ENCODE data around the gene SORD.
"Not testable (repeated sequence)": the region's sequence is repeated elsewhere in the genome, so short reads cannot be mapped to it uniquely, and the experiment has no call there.

SORD gene

DNA sequence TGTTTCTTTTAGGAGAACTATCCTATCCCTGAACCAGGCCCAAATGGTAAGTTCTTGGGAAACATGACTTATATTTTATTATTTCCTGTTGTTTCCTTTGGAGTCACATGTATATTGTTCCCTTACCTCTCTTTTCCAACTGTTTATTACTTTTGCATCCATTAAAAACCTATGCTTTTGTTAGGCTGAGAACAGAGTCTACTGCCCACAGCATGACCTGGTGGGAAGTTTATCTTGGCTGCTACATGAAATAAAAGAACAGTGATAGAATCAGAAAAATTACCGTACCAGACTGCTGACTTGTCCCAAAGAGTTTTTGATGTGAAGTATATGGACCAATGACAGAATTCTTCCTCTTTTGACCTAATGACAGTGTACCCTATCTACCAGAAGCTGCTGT lies 17.4 kb downstream of the SORD start:
- not testable (repeated sequence) for H3K27ac ChIP-seq (ENCODE audit: low read depth, low read length); H3K4me1 ChIP-seq (ENCODE audit: control insufficient read depth, insufficient read depth, low read length, unreplicated experiment); H2AFZ ChIP-seq (ENCODE audit: low read length, unreplicated experiment); H3K36me3 ChIP-seq (ENCODE audit: insufficient read depth, low read length); H3K79me2 ChIP-seq (ENCODE audit: control insufficient read depth, insufficient read depth, low read length, unreplicated experiment); H3K4me3 ChIP-seq (ENCODE audit: low read depth, low read length); H3K27me3 ChIP-seq (ENCODE audit: insufficient read depth, low read length)

DNA sequence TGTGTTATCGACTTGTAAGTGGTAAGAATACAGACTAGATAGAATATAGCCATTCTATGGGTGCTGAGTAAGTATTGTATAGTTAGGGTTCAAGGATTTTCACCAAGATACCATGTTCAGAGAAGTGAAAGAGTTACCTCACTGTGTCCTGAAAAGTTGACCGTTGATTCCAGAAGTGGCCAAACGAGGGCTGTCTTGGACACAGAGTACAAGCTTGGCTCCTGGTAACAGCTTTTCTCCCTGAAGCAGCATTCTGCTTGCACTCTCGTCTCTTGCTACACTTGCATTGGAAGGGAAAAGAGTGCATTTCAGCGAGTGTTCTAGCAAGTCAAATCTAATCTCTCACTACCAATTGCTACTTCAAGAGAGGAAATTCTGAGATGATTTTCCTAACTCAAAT lies 18.5 kb downstream of the SORD start:
- not testable (repeated sequence) for H3K36me3 ChIP-seq (ENCODE audit: insufficient read depth, low read length); H2AFZ ChIP-seq (ENCODE audit: low read length, unreplicated experiment); H3K79me2 ChIP-seq (ENCODE audit: control insufficient read depth, insufficient read depth, low read length, unreplicated experiment); H3K4me3 ChIP-seq (ENCODE audit: low read depth, low read length); H3K27me3 ChIP-seq (ENCODE audit: insufficient read depth, low read length); H3K4me1 ChIP-seq (ENCODE audit: control insufficient read depth, insufficient read depth, low read length, unreplicated experiment); H3K27ac ChIP-seq (ENCODE audit: low read depth, low read length)

DNA sequence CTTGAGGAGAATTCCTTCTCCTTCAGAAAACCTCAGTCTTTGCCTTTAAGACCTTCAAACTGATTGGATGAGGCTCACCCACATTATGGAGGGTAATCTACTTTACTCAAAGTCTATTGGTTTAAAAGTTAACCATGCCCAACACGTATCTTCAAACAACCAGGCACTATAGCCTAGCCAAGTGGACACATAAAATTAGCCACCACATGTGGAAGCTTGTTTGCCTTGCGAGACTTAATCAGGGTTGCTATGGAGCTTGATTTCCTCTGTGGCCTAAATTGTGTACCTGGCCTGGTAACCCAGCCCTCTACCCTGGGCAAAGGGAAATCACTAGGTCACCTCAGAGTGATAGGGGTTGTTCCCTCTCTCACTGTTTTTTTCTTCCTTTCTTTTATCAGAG lies 19.9 kb downstream of the SORD start:
- not testable (repeated sequence) for H2AFZ ChIP-seq (ENCODE audit: low read length, unreplicated experiment); H3K79me2 ChIP-seq (ENCODE audit: control insufficient read depth, insufficient read depth, low read length, unreplicated experiment); H3K4me3 ChIP-seq (ENCODE audit: low read depth, low read length); H3K4me1 ChIP-seq (ENCODE audit: control insufficient read depth, insufficient read depth, low read length, unreplicated experiment); H3K36me3 ChIP-seq (ENCODE audit: insufficient read depth, low read length); H3K27ac ChIP-seq (ENCODE audit: low read depth, low read length); H3K27me3 ChIP-seq (ENCODE audit: insufficient read depth, low read length)

DNA sequence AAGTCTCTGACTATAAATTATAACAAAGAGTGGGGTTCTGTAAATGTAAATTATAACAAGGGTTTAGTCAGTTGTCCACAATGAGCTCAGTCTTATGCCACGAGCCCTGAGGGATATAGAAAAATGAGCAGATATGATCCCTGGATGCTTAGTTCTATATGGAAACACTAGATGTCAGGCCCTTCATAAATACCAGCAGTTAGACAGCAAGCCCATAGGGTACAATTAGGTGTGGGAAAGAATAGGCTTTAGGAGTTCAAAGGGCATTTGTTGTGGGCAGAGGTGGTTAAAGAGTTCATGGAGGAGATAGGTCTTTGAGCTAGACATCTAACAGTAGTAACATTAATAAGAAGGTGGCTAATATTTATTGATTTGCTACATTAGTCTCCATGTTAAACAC lies 21.3 kb downstream of the SORD start:
- H3K36me3 ChIP-seq (ENCODE audit: insufficient read depth, low read length); H3K79me2 ChIP-seq (ENCODE audit: control insufficient read depth, insufficient read depth, low read length, unreplicated experiment): not testable (repeated sequence)

DNA sequence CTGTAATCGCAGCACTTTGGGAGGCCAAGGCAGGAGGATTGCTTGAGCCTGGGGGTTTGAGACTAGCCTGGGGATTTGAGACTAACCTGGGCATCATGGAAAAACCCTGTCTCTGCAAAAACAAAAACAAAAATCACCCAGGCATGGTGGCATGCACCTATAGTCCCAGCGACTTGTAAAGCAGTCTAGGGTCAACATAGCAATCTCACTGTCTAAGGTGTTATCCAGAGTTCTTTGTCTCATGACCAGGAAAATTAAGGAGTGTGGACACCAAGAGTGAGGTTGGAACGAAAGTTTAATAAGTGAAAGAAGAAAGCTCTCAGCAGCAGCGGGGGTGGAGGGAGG lies 25.4 kb downstream of the SORD start:
- H3K79me2 ChIP-seq (ENCODE audit: control insufficient read depth, insufficient read depth, low read length, unreplicated experiment); H3K27ac ChIP-seq (ENCODE audit: low read depth, low read length); H3K27me3 ChIP-seq (ENCODE audit: insufficient read depth, low read length); H3K4me1 ChIP-seq (ENCODE audit: control insufficient read depth, insufficient read depth, low read length, unreplicated experiment); H3K4me3 ChIP-seq (ENCODE audit: low read depth, low read length); H2AFZ ChIP-seq (ENCODE audit: low read length, unreplicated experiment): not testable (repeated sequence)
- peaks cover 33% of the 10 kb centered on the region for H3K36me3 ChIP-seq (ENCODE audit: insufficient read depth, low read length)

More for the DNA sequence above, 21.3 kb downstream of the SORD start:
- H3K27me3 ChIP-seq (ENCODE audit: insufficient read depth, low read length); H3K4me3 ChIP-seq (ENCODE audit: low read depth, low read length); H3K27ac ChIP-seq (ENCODE audit: low read depth, low read length); H2AFZ ChIP-seq (ENCODE audit: low read length, unreplicated experiment); H3K4me1 ChIP-seq (ENCODE audit: control insufficient read depth, insufficient read depth, low read length, unreplicated experiment): not testable (repeated sequence)

DNA sequence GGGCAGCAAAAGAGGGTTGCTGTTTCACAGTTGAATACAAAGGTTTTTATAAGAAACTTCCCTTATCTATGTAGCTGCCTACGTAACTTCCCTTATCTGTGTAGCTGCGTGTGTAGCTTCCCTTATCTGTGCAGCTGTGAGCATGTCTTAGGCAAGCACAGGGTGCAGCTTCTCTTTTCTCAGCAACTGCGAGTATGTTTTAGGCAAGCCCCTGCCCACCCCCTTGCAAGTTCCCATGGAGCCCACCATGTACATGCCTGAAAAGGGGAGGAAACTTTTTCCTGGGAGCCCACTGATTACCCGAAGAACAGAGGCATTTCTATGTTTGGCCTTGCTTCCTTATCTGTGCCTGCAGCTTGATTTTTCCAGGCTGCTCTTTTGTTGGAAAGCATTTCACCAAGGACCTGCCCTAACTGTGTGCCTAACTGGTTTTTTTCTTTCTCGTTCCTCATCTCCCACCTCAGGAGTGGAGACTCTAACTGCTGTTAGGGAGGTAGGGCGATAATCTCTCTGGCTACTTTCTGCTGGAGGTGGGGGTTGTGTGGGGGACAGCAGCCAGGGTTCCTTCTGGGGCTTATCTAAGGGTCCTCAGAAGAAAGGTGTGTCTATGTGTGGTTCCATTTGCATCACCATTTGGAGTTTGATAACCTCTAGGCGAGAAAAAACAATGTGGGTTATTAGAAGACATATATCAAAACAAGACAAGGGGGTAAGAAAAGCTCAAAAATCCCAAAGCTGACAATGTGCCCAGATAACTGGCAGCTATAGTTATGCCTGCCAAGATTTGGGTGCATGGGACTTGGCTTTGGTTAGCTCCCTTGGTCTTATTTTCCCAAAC lies 26.0 kb downstream of the SORD start:
- no peak overlapping the region for H3K27ac ChIP-seq (ENCODE audit: low read depth, low read length)
- no peaks in the 10 kb centered on the region for H3K4me1 ChIP-seq (ENCODE audit: control insufficient read depth, insufficient read depth, low read length, unreplicated experiment)
- H2AFZ ChIP-seq (ENCODE audit: low read length, unreplicated experiment): no peak overlapping the region
- H3K27me3 ChIP-seq (ENCODE audit: insufficient read depth, low read length): no peaks in the 10 kb centered on the region
- H3K4me3 ChIP-seq (ENCODE audit: low read depth, low read length): no peak overlapping the region
- H3K79me2 ChIP-seq (ENCODE audit: control insufficient read depth, insufficient read depth, low read length, unreplicated experiment): no peaks in the 10 kb centered on the region
- H3K36me3 ChIP-seq (ENCODE audit: insufficient read depth, low read length): peaks cover 33% of the 10 kb centered on the region

DNA sequence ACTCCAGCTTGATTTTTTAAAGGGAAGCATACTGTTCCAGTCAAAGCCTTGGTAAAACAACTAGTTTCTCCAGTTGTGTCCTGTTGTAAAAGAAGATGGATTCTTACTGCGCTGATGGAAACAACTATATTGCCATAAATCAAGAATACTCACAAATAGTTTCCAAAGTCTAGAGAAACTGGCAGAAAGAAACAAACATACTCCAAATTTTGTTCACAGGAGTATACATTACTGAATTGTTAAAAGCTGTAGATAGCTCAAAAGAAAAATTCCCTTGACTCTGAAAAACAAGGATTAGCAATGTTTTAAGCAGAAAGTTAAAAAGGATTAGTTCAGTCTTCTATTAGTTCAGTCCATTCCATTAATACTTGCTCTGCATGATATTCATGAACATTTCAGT lies 27.6 kb downstream of the SORD start:
- no peaks in the 10 kb centered on the region for H3K27me3 ChIP-seq (ENCODE audit: insufficient read depth, low read length)
- H3K79me2 ChIP-seq (ENCODE audit: control insufficient read depth, insufficient read depth, low read length, unreplicated experiment): no peaks in the 10 kb centered on the region
- H3K4me1 ChIP-seq (ENCODE audit: control insufficient read depth, insufficient read depth, low read length, unreplicated experiment): no peaks in the 10 kb centered on the region
- no peak overlapping the region for H3K27ac ChIP-seq (ENCODE audit: low read depth, low read length)
- no peak overlapping the region for H3K4me3 ChIP-seq (ENCODE audit: low read depth, low read length)
- H2AFZ ChIP-seq (ENCODE audit: low read length, unreplicated experiment): no peak overlapping the region
- H3K36me3 ChIP-seq (ENCODE audit: insufficient read depth, low read length): peaks cover 33% of the 10 kb centered on the region

DNA sequence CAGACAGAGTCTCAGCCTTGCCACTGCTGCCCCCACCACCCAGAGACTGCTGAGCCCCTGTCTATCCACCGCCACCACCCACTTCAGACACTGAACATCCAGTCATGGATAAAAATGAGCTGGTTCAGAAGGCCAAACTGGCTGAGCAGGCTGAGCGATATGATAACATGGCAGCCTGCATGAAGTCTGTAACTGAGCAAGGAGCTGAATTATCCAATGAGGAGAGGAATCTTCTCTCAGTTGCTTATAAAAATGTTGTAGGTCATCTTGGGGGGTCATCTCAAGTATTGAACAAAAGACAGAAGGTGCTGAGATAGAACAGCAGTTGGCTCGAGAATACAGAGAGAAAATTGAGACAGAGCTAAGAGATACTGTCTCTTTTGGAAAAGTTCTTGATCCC lies 29.7 kb downstream of the SORD start:
- H3K79me2 ChIP-seq (ENCODE audit: control insufficient read depth, insufficient read depth, low read length, unreplicated experiment); H2AFZ ChIP-seq (ENCODE audit: low read length, unreplicated experiment); H3K27ac ChIP-seq (ENCODE audit: low read depth, low read length); H3K27me3 ChIP-seq (ENCODE audit: insufficient read depth, low read length); H3K4me3 ChIP-seq (ENCODE audit: low read depth, low read length); H3K4me1 ChIP-seq (ENCODE audit: control insufficient read depth, insufficient read depth, low read length, unreplicated experiment): not testable (repeated sequence)
- peaks cover 31% of the 10 kb centered on the region for H3K36me3 ChIP-seq (ENCODE audit: insufficient read depth, low read length)

DNA sequence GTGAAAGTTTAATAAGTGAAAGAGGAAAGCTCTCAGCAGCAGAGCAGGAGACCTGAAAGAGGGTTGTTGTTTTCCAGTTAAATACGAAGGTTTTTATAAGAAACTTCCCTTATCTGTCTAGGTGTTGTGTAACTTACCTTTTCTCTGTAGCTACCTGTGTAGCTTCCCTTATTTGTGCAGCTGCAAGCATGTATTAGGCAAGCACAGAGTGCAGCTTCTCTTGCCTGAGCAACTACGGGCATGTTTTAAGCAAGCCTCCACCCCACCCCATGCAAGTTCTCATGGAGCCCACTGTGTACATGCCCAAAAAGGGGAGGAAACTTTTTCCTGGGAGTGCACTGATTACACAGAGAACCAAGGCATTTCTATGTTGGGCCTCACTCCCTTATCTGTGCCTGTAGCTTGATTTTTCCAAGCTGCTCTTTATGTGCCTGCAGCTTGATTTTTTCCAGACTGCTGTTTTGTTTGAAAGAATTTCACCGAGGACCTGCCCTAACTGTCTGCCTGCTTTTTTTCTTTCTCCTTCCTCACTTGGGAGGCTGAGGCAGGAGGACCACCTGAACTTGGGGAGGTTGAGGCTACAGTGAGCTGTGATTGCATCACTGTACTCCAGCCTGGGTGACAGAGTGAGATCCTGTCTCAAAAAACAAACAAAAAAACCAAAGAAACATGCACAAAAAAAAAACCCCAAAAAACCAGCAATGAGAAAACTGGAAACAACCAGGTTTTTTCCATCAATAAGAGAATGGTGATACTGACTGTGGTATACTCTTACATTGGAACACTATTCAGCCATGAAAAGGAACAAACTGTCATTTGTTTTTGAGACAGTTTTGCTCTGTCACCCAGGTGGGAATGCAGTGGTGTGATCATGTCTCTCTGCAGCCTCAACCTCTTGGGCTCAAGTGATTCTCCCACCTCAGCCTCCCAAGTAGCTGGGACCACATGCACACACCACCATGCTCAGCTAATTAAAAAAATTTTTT lies 36.0 kb downstream of the SORD start:
- not testable (repeated sequence) for H2AFZ ChIP-seq (ENCODE audit: low read length, unreplicated experiment); H3K27ac ChIP-seq (ENCODE audit: low read depth, low read length); H3K36me3 ChIP-seq (ENCODE audit: insufficient read depth, low read length); H3K79me2 ChIP-seq (ENCODE audit: control insufficient read depth, insufficient read depth, low read length, unreplicated experiment); H3K4me1 ChIP-seq (ENCODE audit: control insufficient read depth, insufficient read depth, low read length, unreplicated experiment); H3K4me3 ChIP-seq (ENCODE audit: low read depth, low read length); H3K27me3 ChIP-seq (ENCODE audit: insufficient read depth, low read length)

DNA sequence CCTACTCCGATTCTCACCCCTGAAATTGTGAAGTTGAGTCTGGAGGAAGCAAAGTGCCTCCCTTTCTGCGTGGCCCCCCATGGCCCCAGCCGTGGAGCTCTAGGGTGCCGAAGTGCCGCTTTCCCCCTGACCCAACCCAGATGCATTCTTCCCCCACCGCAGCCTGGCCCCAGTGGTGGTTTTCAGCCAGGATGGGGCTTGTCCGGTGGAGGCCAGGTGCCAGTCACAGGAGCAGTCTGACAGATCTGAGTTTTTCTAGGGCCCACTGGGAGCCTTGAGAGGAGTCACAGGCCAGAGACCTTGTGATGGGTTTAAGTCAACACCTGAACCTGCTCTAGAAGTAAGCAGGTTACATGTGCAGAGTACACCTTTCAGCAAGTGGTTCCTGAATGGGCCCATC lies 39.3 kb downstream of the SORD start:
- not testable (repeated sequence) for H3K4me1 ChIP-seq (ENCODE audit: control insufficient read depth, insufficient read depth, low read length, unreplicated experiment); H2AFZ ChIP-seq (ENCODE audit: low read length, unreplicated experiment); H3K4me3 ChIP-seq (ENCODE audit: low read depth, low read length); H3K27me3 ChIP-seq (ENCODE audit: insufficient read depth, low read length); H3K36me3 ChIP-seq (ENCODE audit: insufficient read depth, low read length); H3K79me2 ChIP-seq (ENCODE audit: control insufficient read depth, insufficient read depth, low read length, unreplicated experiment); H3K27ac ChIP-seq (ENCODE audit: low read depth, low read length)

DNA sequence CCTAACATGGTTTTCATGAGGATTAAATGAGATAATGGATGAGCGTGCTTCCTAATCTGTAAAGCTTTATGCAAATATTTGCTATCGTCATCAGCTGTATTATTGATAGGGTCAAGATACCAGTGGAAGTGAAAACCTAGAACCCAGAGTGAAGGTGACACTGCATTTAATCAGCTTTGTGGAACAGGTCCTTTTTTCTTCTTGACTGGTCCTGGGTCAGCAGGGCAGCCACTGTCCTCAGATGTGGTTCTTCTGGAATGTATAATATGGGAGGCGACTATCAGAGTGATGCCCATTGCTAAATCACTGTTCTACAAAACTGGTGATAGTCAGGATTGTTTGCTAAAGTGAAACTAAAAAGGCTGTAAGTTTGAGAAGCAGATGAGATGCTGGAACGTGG lies 41.4 kb downstream of the SORD start:
- Histone ChIP-seq H3K27me3 (ENCODE audit: insufficient read depth, low read length) (no peaks in the 10 kb centered on the region), H3K36me3 (ENCODE audit: insufficient read depth, low read length) (no peaks in the 10 kb centered on the region), H3K27ac (ENCODE audit: low read depth, low read length) (no peak overlapping the region)

More for the DNA sequence above, 41.4 kb downstream of the SORD start:
- no peaks in the 10 kb centered on the region for H3K4me1 ChIP-seq (ENCODE audit: control insufficient read depth, insufficient read depth, low read length, unreplicated experiment)
- no peaks in the 10 kb centered on the region for H3K79me2 ChIP-seq (ENCODE audit: control insufficient read depth, insufficient read depth, low read length, unreplicated experiment)
- no peak overlapping the region for H3K4me3 ChIP-seq (ENCODE audit: low read depth, low read length)
- H2AFZ ChIP-seq (ENCODE audit: low read length, unreplicated experiment): no peak overlapping the region

Data from ACC112 (cell line).